ENCODE results near the gene GBF1. TPM values are rescaled to one million over a fixed set of nuclear protein-coding genes. Genes with fewer than 3 reads are reported as not detected.
"Not testable (repeated sequence)": the region's sequence is repeated elsewhere in the genome, so short reads cannot be mapped to it uniquely, and the experiment has no call there.

Gene GBF1
- total and polyA plus RNA-seq, 5 donors, result 17.2 to 43.3 (median 36.4) TPM

GRCh38 chr10:102287991-102288390, 42.7 kb downstream of the GBF1 start:
- intact Hi-C loops (cut with DNase I), result no loop called here
- Histone ChIP-seq H3K4me3 (ENCODE audit: low read length) (no peak overlapping the region), H3K27ac (ENCODE audit: low read length) (no peak overlapping the region), H3K27me3 (ENCODE audit: control insufficient read depth, insufficient read depth) (no peaks in the 10 kb centered on the region), H3K9me3 (ENCODE audit: control insufficient read depth, low read length) (no peaks in the 10 kb centered on the region), H3K4me1 (ENCODE audit: control insufficient read depth, insufficient read depth, low read length) (peaks cover 10% of the 10 kb centered on the region)
- DNase-seq, result no peak
- no peak for ATAC-seq
- WGBS, result 89% methylated on average over 4 of the region's 4 CpGs

- no peaks in the 10 kb centered on the region for H3K27me3 ChIP-seq (ENCODE audit: control insufficient read depth, insufficient read depth)
- 96% methylated on average over 2 of the region's 2 CpGs for WGBS
- no peak overlapping the region for H3K27ac ChIP-seq (ENCODE audit: low read length)
- DNase-seq (no peak), ATAC-seq (no peak)
- peaks cover 7% of the 10 kb centered on the region for H3K4me1 ChIP-seq (ENCODE audit: control insufficient read depth, insufficient read depth, low read length)
- no peaks in the 10 kb centered on the region for H3K9me3 ChIP-seq (ENCODE audit: control insufficient read depth, low read length)
- no peak overlapping the region for H3K4me3 ChIP-seq (ENCODE audit: low read length)
- intact Hi-C loops (cut with DNase I), result no loop called here
Observed at GRCh38 chr10:102289356-102289755, 44.0 kb downstream of the GBF1 start.

- H3K4me3 ChIP-seq (ENCODE audit: low read length), result no peak overlapping the region
- peaks cover 7% of the 10 kb centered on the region for H3K4me1 ChIP-seq (ENCODE audit: control insufficient read depth, insufficient read depth, low read length)
- no peaks in the 10 kb centered on the region for H3K27me3 ChIP-seq (ENCODE audit: control insufficient read depth, insufficient read depth)
- WGBS, result 95% methylated on average over 3 of the region's 3 CpGs
- no peak for DNase-seq
- H3K9me3 ChIP-seq (ENCODE audit: control insufficient read depth, low read length), result no peaks in the 10 kb centered on the region
- intact Hi-C loops (cut with DNase I), result no loop called here
- H3K27ac ChIP-seq (ENCODE audit: low read length), result no peak overlapping the region
- ATAC-seq, result no peak
Observed at GRCh38 chr10:102289840-102290239, 44.5 kb downstream of the GBF1 start.

GRCh38 chr10:102291221-102291905, 46.0 kb downstream of the GBF1 start:
- H3K27me3 ChIP-seq (ENCODE audit: control insufficient read depth, insufficient read depth), result no peaks in the 10 kb centered on the region
- H3K9me3 ChIP-seq (ENCODE audit: control insufficient read depth, low read length), result no peaks in the 10 kb centered on the region
- peak overlapping the region; percentile 99 for H3K27ac ChIP-seq (ENCODE audit: low read length)
- intact Hi-C loops (cut with DNase I), result no loop called here
- DNase-seq (peak in 1 of 3 donors; percentile 22), ATAC-seq (peak; percentile 93 to 97)
- 36% methylated on average over 4 of the region's 4 CpGs for WGBS
- H3K4me1 ChIP-seq (ENCODE audit: control insufficient read depth, insufficient read depth, low read length), result peaks cover 7% of the 10 kb centered on the region
- H3K4me3 ChIP-seq (ENCODE audit: low read length), result no peak overlapping the region

- no peak overlapping the region for H3K27ac ChIP-seq (ENCODE audit: low read length)
- peaks cover 6% of the 10 kb centered on the region for H3K4me1 ChIP-seq (ENCODE audit: control insufficient read depth, insufficient read depth, low read length)
- ATAC-seq (no peak), DNase-seq (no peak)
- H3K27me3 ChIP-seq (ENCODE audit: control insufficient read depth, insufficient read depth), result no peaks in the 10 kb centered on the region
- no peaks in the 10 kb centered on the region for H3K9me3 ChIP-seq (ENCODE audit: control insufficient read depth, low read length)
- no peak overlapping the region for H3K4me3 ChIP-seq (ENCODE audit: low read length)
- intact Hi-C loops (cut with DNase I), result no loop called here
- WGBS, result 78% methylated on average over 1 of the region's 1 CpG
Observed at GRCh38 chr10:102297101-102297500, 51.8 kb downstream of the GBF1 start.

GRCh38 chr10:102298899-102299298, 53.6 kb downstream of the GBF1 start:
- DNase-seq (no peak), ATAC-seq (no peak)
- Histone ChIP-seq H3K27ac (ENCODE audit: low read length) (no peak overlapping the region), H3K27me3 (ENCODE audit: control insufficient read depth, insufficient read depth) (no peaks in the 10 kb centered on the region), H3K9me3 (ENCODE audit: control insufficient read depth, low read length) (no peaks in the 10 kb centered on the region), H3K4me1 (ENCODE audit: control insufficient read depth, insufficient read depth, low read length) (peaks cover 3% of the 10 kb centered on the region), H3K4me3 (ENCODE audit: low read length) (no peak overlapping the region)
- intact Hi-C loops (cut with DNase I), result no loop called here

GRCh38 chr10:102299873-102300272, 54.5 kb downstream of the GBF1 start:
- no peaks in the 10 kb centered on the region for H3K9me3 ChIP-seq (ENCODE audit: control insufficient read depth, low read length)

GRCh38 chr10:102300278-102300843, 55.0 kb downstream of the GBF1 start:
- Histone ChIP-seq H3K27ac (ENCODE audit: low read length) (peak overlapping the region; percentile 50), H3K27me3 (ENCODE audit: control insufficient read depth, insufficient read depth) (no peaks in the 10 kb centered on the region), H3K4me3 (ENCODE audit: low read length) (no peak overlapping the region), H3K9me3 (ENCODE audit: control insufficient read depth, low read length) (no peaks in the 10 kb centered on the region), H3K4me1 (ENCODE audit: control insufficient read depth, insufficient read depth, low read length) (peaks cover 3% of the 10 kb centered on the region)
- DNase-seq (no peak), ATAC-seq (peak; percentile 80 to 83)
- intact Hi-C loops (cut with DNase I), result no loop called here
- WGBS, result 56% methylated on average over 4 of the region's 4 CpGs

More at GRCh38 chr10:102299873-102300272, 54.5 kb downstream of the GBF1 start:
- DNase-seq, result no peak
- H3K4me3 ChIP-seq (ENCODE audit: low read length), result no peak overlapping the region
- intact Hi-C loops (cut with DNase I), result no loop called here
- H3K4me1 ChIP-seq (ENCODE audit: control insufficient read depth, insufficient read depth, low read length), result peaks cover 3% of the 10 kb centered on the region
- ATAC-seq, result peak; percentile 16 to 42
- H3K27me3 ChIP-seq (ENCODE audit: control insufficient read depth, insufficient read depth), result no peaks in the 10 kb centered on the region
- peak overlapping the region; percentile 50 for H3K27ac ChIP-seq (ENCODE audit: low read length)

GRCh38 chr10:102300912-102301311, 55.6 kb downstream of the GBF1 start:
- H3K27me3 ChIP-seq (ENCODE audit: control insufficient read depth, insufficient read depth); H3K4me1 ChIP-seq (ENCODE audit: control insufficient read depth, insufficient read depth, low read length); DNase-seq; intact Hi-C loops (cut with DNase I); H3K4me3 ChIP-seq (ENCODE audit: low read length); ATAC-seq; H3K9me3 ChIP-seq (ENCODE audit: control insufficient read depth, low read length); H3K27ac ChIP-seq (ENCODE audit: low read length): not testable (repeated sequence)
- 84% methylated on average over 2 of the region's 3 CpGs for WGBS

- H3K9me3 ChIP-seq (ENCODE audit: control insufficient read depth, low read length); H3K27ac ChIP-seq (ENCODE audit: low read length); ATAC-seq; DNase-seq; H3K27me3 ChIP-seq (ENCODE audit: control insufficient read depth, insufficient read depth); H3K4me1 ChIP-seq (ENCODE audit: control insufficient read depth, insufficient read depth, low read length); H3K4me3 ChIP-seq (ENCODE audit: low read length); intact Hi-C loops (cut with DNase I): not testable (repeated sequence)
- 98% methylated on average over 15 of the region's 25 CpGs for WGBS
Observed at GRCh38 chr10:102301332-102301731, 56.0 kb downstream of the GBF1 start.

GRCh38 chr10:102302611-102303010, 57.3 kb downstream of the GBF1 start:
- intact Hi-C loops (cut with DNase I), result no loop called here
- H3K27me3 ChIP-seq (ENCODE audit: control insufficient read depth, insufficient read depth), result no peaks in the 10 kb centered on the region
- DNase-seq (no peak), ATAC-seq (no peak)
- H3K27ac ChIP-seq (ENCODE audit: low read length), result no peak overlapping the region
- WGBS, result 58% methylated on average over 2 of the region's 2 CpGs
- no peak overlapping the region for H3K4me3 ChIP-seq (ENCODE audit: low read length)
- peaks cover 1% of the 10 kb centered on the region for H3K4me1 ChIP-seq (ENCODE audit: control insufficient read depth, insufficient read depth, low read length)
- H3K9me3 ChIP-seq (ENCODE audit: control insufficient read depth, low read length), result no peaks in the 10 kb centered on the region
